HG02943 (cell line): ENCODE results near the gene SEPTIN11.

Experiments
- ATAC-seq: cut with Tn5 transposase; IDR thresholded peaks from one replicate; pipeline ENCODE4 v1.9.1; 2021; ENCODE audit warnings: mild to moderate bottlenecking, low read depth, moderate library complexity; ENCODE audit not compliant: unreplicated experiment

The SEPTIN11 gene

GRCh38 chr4:76949276-76950051 lies at the start of gene SEPTIN11:
Gene SEPTIN11, plus strand, starts transcription at chr4:76949752. Its CDS starts 152 bp downstream, at chr4:76949904.
- ATAC-seq: peak; percentile 66

DNA sequence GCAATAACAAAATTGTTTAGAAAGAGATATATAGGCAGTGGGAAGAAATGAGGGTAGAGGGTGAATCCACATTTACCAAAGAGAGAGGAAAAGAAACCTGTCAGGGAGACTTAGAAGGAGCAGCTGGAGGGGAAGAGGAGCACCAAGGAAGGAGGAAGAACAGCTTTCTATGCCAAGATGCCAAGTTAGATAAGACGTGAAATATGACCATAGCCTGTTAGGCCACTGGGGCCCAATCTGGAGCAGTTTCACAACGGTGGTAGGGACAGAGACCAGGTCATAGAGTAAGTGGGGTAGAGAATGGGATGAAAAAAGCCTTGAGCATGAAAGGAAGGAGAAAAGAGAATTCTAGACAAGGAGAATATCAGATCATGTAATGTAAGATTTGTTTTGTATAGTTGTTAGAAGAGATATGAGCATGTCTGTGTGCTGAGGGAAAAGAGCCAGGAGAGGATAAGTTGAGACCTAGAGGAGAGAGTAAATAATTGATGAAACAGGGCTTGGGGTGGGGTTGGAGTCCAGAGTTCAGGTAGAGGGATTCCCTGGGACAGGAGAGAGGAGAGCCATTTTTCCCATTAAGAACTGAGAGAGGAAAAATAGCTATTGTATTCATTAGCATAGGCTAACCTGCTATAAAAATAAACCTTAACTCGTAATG lies 47.2 kb upstream of the SEPTIN11 start:
- ATAC-seq: no peak

DNA sequence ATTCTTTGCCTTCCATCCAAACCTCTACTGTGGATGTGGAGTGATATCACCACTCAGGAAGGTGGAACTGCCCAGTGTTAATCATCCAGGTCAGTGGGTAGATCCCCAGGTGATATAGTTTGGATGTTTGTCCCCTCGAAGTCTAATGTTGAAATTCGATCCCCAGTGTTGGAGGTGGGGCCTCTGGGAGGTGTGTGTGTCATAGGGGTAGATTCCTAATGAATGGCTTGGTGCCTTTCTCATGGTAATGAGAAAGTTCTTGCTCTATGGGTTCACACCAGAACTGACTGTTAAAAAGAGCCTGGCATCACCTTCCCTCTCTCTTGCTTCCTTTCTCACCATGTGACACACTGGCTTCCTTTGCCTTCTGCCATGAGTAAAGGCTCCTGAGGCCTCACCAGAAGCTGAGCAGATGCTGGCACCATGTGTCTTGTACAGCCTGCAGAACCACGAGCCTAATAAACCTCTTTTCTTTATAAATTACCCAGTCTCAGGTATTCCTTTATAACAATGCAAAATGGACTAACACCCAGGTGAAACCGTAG lies 44.8 kb upstream of the SEPTIN11 start:
- no peak for ATAC-seq

GRCh38 chr4:76905521-76905920 lies 44.0 kb upstream of the SEPTIN11 start:
- ATAC-seq: no peak

DNA sequence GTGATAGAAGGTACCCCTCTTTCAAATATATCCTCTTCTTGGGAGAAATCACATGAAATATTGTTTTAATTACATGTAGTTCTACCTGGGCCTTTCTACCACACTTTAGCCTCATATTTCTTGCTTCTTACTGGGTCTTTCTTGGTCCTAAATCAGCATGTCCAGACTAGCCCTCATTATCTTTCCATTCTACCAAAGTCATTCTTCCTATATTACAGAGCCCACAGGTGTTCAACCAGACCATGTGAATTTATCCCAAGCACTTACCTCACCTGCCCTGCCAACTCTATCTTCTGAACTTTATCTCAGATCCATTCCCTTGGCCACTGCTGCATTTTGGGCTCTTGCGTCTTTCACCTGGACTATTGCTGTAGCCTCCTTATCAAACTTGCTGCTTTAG lies 39.8 kb upstream of the SEPTIN11 start:
- ATAC-seq: no peak

DNA sequence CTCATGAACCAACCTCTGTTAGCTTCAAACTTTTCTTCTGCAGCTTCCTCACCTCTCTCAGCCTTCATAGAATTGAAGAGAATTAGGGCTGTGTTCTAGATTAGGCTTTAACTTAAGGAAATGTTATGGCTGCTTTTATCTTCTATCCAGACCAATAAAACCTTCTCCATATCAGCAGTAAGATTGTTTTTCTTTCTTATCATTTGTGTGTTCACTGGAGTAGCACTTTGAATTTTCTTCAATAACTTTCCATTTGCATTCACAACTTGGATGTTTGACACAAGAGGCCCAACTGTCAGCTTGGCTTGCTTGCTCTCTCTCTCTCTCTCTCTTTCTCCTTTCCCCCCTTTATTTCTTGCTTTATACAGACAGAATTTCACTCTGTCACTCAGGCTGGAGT lies 28.8 kb upstream of the SEPTIN11 start:
- ATAC-seq: no peak

DNA sequence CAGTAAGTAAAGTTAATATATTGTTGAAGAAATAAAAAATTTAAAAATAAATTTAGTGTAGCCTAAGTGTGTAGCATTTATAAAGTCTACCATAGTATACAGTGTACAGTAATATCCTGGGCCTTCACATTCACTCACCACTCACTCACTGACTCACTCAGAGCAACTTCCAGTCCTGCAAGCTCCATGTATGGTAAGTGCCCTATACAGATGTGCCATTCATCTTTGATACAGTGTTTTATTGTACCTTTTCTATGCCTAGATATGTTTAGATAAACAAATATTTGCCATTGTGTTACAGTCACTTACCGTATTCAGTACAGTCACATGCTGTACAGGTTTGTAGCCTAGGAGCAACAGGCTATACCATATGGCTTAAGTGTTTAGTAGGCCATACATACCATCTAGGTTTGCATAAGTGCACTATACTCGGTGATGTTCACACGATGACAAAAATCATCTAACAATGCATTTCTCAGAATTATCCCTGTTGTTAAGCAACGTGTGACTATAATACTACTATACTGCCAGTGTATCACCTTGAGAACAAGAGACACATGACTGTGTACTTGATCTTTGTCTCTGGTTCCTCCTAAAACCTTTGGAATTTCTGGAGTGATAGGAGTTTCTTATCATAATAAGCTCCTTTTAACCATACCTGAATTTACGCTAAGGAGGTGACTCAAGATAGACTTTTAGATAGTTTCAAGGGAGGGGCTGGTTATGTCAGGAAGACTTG lies 25.8 kb upstream of the SEPTIN11 start:
- no peak for ATAC-seq

DNA sequence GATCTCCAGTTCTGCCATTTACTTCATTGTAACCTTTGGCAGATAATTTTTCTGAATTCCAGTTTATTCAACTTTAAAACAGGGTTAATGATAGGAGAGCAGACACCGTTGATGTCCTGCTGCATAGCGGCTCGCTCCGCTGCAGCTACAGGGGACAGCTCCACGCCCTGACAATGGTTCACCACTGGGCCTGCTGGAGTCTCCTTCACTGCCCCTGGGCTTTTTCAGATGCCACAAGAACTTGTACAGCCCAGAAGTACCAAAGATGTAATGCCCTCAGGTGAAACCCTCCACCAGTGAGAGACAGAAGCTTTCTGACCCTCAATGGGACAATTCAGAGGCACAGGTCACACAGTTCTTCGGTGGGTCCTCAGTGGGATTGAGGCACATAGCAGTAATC lies 22.7 kb upstream of the SEPTIN11 start:
- ATAC-seq: no peak

- no peak for ATAC-seq
These were observed 18.9 kb upstream of the SEPTIN11 start for GRCh38 chr4:76930685-76931084.

DNA sequence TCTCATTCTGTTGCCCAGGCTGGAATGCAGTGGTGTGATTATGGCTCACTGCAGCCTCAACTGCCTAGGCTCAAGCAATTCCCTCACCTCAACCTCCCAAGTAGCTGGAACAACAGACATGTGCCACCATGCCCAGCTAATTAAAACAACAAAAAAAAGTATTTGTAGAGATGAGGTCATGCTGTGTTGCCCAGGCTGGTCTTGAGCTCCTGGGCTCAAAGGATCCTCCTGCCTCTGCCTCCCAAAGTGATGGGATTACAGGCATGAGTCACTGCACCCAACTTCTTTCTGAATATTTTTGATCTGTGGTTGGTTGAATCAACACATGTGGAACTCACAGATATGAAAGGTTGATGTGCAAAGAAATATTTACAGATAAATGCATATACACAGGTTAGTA lies 18.5 kb upstream of the SEPTIN11 start:
- no peak for ATAC-seq

- ATAC-seq: no peak
These were observed 17.8 kb upstream of the SEPTIN11 start for GRCh38 chr4:76931576-76932276.

DNA sequence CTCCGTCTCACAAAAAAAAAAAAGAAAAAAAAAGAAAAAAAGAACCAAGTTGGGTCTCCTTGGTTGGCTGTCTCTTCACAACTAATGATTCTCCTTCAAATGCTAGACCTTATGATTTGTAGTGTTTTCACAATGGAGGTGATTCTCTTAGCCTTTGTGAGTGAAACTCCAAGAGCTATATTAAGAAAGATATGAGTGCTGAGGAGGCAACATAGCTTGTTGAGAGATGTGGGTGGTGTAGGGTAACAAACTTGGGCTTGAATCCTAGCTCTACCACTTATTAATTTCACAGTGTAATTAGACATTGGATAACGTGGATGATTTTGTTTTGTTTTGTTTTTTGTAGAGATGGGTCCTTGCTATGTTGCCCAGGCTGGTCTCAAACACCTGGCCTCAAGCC lies 10.4 kb upstream of the SEPTIN11 start:
- no peak for ATAC-seq

- ATAC-seq: no peak
These were observed 6.4 kb upstream of the SEPTIN11 start for GRCh38 chr4:76943129-76943620.

- no peak for ATAC-seq
These were observed 5.8 kb upstream of the SEPTIN11 start for GRCh38 chr4:76943790-76944189.

DNA sequence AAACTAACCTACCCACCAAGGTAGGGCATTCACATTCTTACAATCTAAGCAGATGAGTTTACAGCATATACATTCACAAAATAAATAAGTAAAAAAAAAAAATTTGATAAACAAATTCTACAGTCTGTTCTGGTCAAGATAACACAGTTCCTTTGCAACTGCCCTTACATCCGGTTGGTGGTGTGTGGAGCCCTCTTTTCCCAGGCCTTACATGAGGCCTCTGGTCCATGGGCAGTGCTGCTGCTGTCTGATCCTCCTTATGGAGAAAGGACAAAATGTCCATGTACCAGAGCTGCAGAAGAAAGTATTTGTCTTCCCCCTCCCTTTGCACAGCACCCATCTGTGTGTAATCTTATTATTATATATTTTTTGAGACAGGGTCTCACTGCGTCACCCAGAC lies 2.2 kb upstream of the SEPTIN11 start:
- no peak for ATAC-seq

- peak; percentile 54 for ATAC-seq
These were observed 893 bp upstream of the SEPTIN11 start for GRCh38 chr4:76948443-76949275.

- ATAC-seq: peak; percentile 25
These were observed 752 bp downstream of the SEPTIN11 start for GRCh38 chr4:76950052-76950955.

- no peak for ATAC-seq
These were observed 1.6 kb downstream of the SEPTIN11 start for GRCh38 chr4:76950956-76951671.
